DMS53 treated with DMSO at 0.1 percent for 48 hours (cell line): Measurements from ENCODE around the gene ZBTB21.
A peak's percentile ranks its signal among the peaks of the same experiment; 100 is the strongest.
"Not testable (repeated sequence)": the region's sequence is repeated elsewhere in the genome, so short reads cannot be mapped to it uniquely, and the experiment has no call there.

Experiments used
- DNase-seq: peaks from one replicate; lab custom pipeline; 2025; ENCODE audit not compliant: unreplicated experiment; lab: John Stamatoyannopoulos, UW

The ZBTB21 gene

DNA sequence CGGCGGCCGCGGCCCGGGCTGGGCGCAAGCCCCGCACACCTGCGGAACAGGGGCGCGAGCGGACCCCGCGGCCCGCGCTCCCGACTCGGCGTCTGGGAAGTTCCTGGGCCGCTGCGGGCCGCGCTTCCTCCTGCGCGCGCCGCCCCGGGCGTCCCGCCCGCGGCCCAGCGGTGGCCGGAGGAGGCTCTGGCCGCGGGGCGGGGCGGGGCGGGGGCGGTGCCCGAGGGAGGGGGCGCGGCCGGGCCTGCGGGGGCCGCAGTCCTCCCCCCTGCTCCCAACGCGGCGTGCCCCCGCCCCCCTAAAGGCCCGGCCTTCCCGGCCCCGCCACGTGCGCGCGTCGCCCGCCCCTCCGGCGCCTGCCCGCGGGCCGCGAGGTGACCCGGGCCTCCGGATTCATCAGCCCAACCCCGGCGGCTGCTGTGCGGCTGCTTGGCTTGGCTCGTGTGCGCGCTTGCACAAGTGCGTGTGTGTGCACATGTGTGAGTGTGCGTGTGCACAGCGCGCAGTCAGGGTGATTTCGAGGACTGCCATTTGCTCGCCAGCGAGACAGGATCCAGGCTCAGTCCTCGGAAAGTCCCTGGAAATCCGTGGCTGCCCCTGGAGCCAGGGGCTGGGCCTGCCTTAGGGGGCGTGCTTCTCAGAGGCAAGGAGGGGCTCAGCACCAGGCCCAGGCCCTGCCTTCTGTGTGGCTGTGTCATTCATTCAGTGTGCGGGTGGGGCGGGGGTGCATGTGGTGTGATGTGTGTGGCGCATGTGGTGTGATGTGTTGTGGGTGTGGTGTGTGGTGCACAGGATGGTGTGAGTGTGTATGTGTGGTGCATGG is 56.1 kb downstream of the ZBTB21 start, which contains the start of gene C2CD2:
TSS of gene C2CD2 (minus strand) at position 188 of the 823 bp plus-strand sequence. CDS start 370 bp downstream, outside the sequence.
- DNase-seq, result peak; percentile 45

DNA sequence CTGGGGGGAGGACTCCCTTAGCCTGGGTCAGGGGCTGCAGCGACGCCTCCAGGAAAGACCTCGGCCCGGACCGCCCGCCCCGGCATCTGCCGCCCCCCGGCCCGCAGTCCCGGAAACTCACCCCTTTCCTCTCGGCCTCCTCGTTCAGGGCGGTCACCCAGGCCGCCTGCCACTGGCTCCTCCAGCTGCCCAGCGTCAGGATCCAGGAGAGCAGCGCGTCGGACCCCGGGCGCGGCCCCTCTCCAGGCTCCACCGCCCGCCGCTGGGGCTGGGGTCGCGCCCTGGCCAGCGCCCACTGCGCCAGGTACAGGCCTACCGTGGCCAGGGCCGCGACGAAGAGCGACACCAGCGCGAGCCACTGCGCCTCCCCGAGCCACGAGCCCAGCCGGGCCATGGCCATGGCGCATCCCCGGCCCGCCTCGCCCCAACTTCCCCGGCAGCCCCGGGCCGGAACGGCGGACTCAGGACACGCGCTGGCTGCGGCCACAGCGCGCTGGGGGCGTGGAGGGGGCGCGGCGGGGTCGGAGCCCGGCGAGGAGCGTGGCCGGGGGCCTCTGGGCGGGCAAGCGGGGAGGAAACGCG is 56.8 kb downstream of the ZBTB21 start:
- DNase-seq, result no peak

DNA sequence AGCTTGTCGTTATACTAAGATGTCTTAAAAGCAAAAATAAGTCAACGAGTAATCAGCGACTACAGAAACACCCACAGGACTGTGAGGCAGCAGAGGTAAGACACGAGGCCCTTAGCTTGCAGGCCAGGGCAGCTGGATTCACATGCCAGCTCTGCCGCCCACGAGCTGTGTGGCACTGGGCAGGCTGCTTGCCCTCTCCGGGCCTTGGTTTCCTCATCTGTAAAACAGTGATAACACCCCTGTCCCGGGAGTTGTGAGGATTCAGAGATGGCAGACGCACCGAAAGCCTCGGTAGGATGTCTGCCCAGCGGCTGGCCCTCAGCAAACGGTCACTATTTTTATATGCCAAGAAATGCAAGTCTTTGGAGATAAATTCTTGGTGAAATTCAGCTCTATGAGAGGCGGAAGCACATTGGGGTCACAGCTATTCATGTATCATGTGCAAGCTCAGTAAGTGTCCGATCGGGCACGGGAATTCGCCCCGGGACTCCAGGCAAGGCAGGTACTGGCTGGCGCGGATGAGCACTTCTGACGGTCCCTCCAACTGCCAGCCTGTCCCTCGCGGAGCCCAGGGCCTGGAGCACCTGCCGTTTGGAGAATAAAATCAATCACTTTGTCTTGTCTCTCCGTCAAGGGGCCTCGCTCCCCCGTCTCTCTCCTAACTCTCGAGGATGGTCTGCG is 57.5 kb downstream of the ZBTB21 start:
- no peak for DNase-seq

DNA sequence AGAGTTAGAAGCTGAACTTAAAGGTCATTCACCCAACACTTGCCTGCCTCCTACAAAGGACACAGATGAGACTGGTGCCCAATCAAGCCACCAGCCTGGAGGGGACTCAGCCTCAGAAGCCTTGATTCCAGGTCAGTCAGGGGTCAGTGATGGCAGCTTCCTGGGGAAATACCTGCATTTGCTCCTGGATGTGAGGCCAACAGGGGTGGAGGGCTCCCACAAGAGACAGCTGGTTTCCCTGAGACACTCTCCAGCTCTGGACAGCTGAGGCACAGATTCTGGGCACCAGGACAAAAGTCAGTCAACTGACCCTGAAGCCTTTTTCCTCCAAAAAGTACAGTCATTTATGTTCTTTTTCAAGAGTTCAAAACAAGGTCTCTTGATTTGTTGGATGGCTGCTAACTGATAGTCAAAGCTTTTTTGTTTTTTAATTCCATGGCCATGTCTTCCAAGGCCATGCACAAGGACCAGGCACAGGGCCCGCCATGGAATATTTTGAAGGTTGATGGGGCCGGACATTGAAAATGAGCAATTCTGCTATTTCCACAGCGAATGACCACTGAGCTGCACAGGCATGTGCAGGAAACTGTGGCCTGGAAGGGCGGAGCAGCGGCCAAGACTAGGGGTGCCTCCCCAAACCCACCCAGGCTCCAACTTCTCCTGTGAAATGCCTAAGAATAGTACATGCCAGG is 58.1 kb downstream of the ZBTB21 start:
- DNase-seq, result no peak

DNA sequence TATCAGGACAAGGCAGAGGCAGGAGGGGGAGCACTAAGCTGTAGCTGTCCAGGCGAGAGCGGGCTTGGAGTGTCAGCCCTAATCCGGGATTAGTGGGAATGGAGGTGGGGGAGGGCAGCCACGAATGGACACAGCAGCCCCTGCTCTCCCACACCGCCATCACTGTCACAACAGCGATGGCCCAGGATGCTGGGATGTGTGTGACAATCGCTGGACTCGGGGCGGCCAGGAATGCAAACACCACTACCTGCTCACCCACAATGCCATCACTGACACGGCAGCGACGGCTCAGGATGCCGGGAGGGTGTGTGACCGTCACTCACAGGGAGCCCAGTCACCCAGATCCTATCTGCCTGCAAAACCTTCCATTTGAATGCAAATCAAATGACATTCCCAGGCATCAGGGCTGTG is 59.2 kb downstream of the ZBTB21 start:
- no peak for DNase-seq

DNA sequence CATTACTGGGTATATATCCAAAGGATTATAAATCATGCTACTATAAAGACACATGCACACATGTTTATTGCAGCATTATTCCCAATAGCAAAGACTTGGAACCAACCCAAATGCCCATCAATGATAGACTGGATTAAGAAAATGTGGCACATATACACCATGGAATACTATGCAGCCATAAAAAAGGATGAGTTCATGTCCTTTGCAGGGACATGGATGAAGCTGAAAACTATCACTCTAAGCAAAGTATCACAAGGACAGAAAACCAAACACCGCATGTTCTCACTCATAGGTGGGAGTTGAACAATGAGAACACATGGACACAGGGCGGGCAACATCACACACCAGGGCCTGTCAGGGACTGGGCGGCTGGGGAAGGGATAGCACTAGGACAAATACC is 60.5 kb downstream of the ZBTB21 start:
- DNase-seq, result not testable (repeated sequence)

DNA sequence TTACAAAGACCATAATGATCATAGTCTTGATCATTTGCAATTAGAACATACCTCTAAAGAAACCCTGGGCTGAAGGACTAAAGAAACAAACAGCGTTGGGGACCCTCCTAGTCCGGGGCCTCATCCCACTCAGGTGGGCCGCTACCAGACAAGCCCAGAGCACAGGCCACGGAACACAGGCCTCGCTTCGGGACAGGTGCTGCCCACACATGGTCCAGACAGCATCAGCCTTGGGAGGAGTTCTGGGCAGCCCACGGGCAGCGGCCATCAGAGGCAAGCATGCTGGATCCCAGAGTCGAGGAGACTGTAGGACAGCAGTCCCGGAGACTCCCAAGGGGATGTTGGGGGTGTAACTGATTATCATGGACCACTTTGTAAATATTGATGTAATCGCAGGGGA is 61.3 kb downstream of the ZBTB21 start:
- DNase-seq, result no peak

DNA sequence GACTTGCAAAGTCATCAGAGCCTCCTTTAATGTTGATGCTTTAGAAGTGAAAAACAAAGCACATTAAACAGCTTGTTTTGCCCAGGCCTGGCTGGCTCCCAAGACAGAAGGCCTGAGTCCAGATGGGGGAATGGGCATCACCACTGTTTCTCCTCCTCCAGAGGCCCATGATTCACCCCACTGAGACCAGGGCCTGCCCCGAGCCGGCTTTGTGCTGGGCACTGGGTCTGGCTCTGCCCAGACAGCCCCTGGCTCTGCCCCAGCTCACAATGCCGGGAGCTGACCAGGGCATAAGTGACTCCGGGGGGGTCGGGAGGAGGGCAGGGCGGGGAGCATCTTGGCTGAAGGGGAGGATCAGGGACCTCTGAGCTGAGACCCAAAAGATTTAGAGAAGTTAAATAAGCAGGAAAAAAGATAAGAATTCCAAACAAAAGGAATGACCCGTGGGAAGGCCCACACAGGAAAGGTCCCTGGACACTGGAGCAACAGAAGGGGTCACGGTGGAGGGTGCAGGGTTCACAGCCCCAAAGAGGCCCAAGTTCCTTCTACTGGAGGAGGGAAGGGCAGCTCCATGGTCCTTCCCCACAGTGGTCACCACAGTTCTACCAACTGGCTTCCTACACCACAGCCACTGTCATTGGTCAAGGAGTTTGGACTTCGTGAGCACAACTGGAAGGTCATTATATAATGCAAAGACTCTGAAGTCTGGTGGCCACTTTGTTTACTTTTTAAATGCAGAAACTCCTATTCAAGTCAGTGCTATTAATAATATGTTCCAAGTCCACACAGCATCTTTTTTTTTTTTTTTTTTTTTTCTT is 61.9 kb downstream of the ZBTB21 start:
- no peak for DNase-seq

DNA sequence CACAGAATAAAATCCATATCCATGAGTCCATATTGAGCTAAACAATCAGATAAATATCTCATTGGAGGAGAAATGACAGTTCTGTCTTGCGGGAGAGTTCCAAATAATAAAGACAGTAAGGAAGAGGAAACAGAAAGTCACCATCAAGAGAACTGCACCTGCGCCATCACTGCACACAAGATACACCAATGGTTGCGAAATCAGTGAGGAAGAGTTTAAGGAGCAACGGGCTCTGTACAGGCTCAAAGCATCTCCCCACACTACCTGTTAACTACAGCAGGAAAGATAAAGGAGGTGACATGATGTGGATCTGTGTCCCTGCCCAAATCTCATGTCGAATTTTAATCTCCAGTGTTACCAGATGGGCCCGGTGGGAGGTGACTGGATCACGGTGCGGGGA is 64.2 kb downstream of the ZBTB21 start:
- no peak for DNase-seq

DNA sequence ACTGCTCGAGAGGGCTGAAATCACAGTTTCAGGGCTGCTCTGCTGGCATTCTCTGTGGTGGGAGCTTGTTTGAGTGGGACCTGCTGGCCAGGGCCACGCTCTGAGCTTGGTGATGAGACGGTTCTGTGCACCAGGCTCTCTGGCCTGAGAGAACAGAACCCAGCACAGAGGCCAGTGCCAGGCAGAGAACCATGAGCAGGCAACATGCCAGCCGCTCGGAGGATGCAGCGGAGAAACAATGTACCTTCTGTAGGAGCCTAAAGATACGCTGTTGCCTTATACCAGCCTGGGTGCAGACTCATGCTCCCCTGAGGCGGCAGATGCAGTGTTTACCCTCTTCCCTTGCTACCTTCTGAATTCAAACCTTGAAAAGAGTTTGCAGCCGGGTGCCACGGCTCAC is 66.3 kb downstream of the ZBTB21 start:
- DNase-seq, result no peak

DNA sequence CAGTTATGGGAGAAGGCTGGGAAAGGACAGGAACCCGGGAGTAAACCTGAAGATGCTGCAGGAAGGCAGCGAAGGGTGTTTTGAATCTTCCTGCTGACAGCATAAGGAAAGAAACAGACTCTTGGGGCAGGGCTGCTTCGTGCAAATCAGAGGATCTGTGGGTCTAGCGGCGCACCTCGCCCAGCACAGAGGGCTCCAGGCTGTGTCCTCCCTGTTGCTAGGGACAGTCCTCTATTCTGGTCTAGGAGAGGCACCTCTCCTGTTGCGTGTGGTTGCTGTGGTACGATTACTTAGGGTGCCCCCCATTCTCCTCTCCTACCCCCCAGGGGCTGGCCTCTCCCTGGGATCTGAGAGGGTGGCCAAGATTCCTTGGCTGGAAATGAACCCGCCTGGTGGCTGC is 67.7 kb downstream of the ZBTB21 start:
- no peak for DNase-seq

DNA sequence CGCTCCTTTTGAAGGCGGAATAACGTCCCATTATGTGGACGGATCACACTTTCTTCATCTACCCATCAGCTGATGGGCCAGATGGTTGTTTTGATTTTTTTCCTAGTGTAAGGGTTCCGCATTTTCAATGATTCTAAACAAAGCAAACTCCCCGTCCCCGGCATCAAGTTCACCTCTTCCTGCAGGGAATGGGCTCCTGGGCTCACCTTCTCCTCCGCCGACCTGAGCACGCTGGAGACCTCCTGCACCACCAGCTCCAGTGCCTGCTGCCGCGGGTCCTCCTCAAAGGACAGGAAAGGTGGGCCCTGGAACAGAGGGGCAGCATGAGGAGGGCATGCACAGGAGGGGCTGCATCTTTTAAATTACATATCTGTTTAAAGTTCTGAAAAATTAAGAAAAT is 68.2 kb downstream of the ZBTB21 start:
- no peak for DNase-seq

DNA sequence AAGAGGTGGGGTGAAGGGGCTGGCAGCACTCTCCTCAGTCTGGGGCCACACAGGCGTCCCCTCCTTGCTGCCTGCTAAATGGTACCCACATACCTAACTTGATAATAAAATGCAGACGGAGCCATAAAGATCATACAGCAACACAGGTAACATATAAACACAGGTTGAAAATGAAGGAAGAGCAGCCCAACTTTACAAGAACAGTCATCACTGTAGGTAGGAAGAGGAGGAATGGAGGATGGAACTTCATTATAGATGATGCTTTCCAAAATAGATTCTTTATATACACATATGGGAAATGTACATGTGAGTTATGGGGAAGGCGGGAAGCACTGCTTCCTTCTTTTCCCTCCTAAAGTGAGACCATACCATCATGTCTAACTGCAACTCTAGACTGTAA is 69.7 kb downstream of the ZBTB21 start:
- no peak for DNase-seq

DNA sequence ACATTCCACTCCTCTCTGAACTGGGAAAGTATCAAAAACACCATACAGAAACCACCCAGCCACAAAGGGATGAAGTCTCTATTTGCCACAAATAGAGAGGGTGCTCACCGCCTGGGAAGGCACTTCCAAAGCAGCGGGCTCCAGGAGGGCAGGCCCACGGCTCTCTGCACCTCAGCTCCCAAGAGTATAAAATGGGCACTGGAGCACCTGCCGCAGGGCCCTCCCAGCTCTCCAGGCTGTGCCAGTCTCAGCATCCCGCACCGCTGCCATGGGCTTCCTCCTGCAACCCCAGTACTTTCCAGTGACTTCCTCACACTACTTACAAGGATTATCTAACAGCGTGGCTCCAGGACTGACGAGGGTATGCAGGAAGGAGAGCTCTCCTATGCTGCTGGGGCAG is 70.8 kb downstream of the ZBTB21 start:
- DNase-seq, result no peak
